ENCODE results near the gene COPA.

The COPA gene

GRCh38 chr1:160344241-160344640, 1.2 kb upstream of the COPA start:
- no peak for TF ChIP-seq CTCF (conservative IDR thresholded peaks at IDR 0.05; ENCODE audit: low read depth, low read length)
- H3K4me3 ChIP-seq (ENCODE audit: low read length): peak overlapping the region; percentile 97
- DNase-seq (ENCODE audit: low read depth): no peak

GRCh38 chr1:160342526-160342925, 524 bp downstream of the COPA start:
- DNase-seq (ENCODE audit: low read depth): no peak
- peak overlapping the region; percentile 97 for H3K4me3 ChIP-seq (ENCODE audit: low read length)
- no peak for TF ChIP-seq CTCF (conservative IDR thresholded peaks at IDR 0.05; ENCODE audit: low read depth, low read length)

- H3K4me3 ChIP-seq (ENCODE audit: low read length): no peak overlapping the region
- TF ChIP-seq CTCF (conservative IDR thresholded peaks at IDR 0.05; ENCODE audit: low read depth, low read length): no peak
- no peak for DNase-seq (ENCODE audit: low read depth)
Observed at GRCh38 chr1:160340866-160341265, 2.2 kb downstream of the COPA start.

GRCh38 chr1:160340146-160340545, 2.9 kb downstream of the COPA start:
- TF ChIP-seq CTCF (conservative IDR thresholded peaks at IDR 0.05; ENCODE audit: low read depth, low read length): no peak
- DNase-seq (ENCODE audit: low read depth): no peak
- no peak overlapping the region for H3K4me3 ChIP-seq (ENCODE audit: low read length)

GRCh38 chr1:160338580-160338979, 4.5 kb downstream of the COPA start:
- H3K4me3 ChIP-seq (ENCODE audit: low read length): no peak overlapping the region

GRCh38 chr1:160332516-160332915, 10.5 kb downstream of the COPA start:
- no peak for TF ChIP-seq CTCF (conservative IDR thresholded peaks at IDR 0.05; ENCODE audit: low read depth, low read length)
- no peak for DNase-seq (ENCODE audit: low read depth)

More at GRCh38 chr1:160338580-160338979, 4.5 kb downstream of the COPA start:
- no peak for DNase-seq (ENCODE audit: low read depth)
- TF ChIP-seq CTCF (conservative IDR thresholded peaks at IDR 0.05; ENCODE audit: low read depth, low read length): no peak

GRCh38 chr1:160330119-160330518, 12.9 kb downstream of the COPA start:
- no peak for DNase-seq (ENCODE audit: low read depth)
- no peak for TF ChIP-seq CTCF (conservative IDR thresholded peaks at IDR 0.05; ENCODE audit: low read depth, low read length)
- H3K4me3 ChIP-seq (ENCODE audit: low read length): no peak overlapping the region

More at GRCh38 chr1:160332516-160332915, 10.5 kb downstream of the COPA start:
- no peak overlapping the region for H3K4me3 ChIP-seq (ENCODE audit: low read length)

Measured in retinal pigment epithelial cell (primary cell).